ENCODE data around the gene EPB42.
A peak's percentile ranks its signal among the peaks of the same experiment; 100 is the strongest.
"Not testable (repeated sequence)": the region's sequence is repeated elsewhere in the genome, so short reads cannot be mapped to it uniquely, and the experiment has no call there.

Gene EPB42

GRCh38 chr15:43212299-43212698 lies 8.5 kb downstream of the EPB42 start:
- DNase-seq (ENCODE audit: low spot score), result no peak

- DNase-seq (ENCODE audit: low spot score), result no peak
Measured at GRCh38 chr15:43211224-43211735, 9.5 kb downstream of the EPB42 start.

- DNase-seq (ENCODE audit: low spot score), result no peak
Measured at GRCh38 chr15:43210807-43211206, 10.0 kb downstream of the EPB42 start.

- no peak for DNase-seq (ENCODE audit: low spot score)
Measured at GRCh38 chr15:43210172-43210745, 10.6 kb downstream of the EPB42 start.

- DNase-seq (ENCODE audit: low spot score), result peak; percentile 64
Measured at GRCh38 chr15:43209059-43209824, 11.6 kb downstream of the EPB42 start.

GRCh38 chr15:43208052-43209002 lies 12.5 kb downstream of the EPB42 start:
- no peak for DNase-seq (ENCODE audit: low spot score)

- DNase-seq (ENCODE audit: low spot score), result no peak
Measured at GRCh38 chr15:43207024-43207423, 13.8 kb downstream of the EPB42 start.

GRCh38 chr15:43206054-43206453 lies 14.8 kb downstream of the EPB42 start:
- DNase-seq (ENCODE audit: low spot score), result peak; percentile 2

GRCh38 chr15:43204016-43204901 lies 16.6 kb downstream of the EPB42 start:
- DNase-seq (ENCODE audit: low spot score), result peak; percentile 55

- DNase-seq (ENCODE audit: low spot score), result peak; percentile 10
Measured at GRCh38 chr15:43199945-43200488, 20.8 kb downstream of the EPB42 start.

GRCh38 chr15:43198992-43199391 lies 21.8 kb downstream of the EPB42 start:
- no peak for DNase-seq (ENCODE audit: low spot score)

- not testable (repeated sequence) for DNase-seq (ENCODE audit: low spot score)
Measured at GRCh38 chr15:43198556-43198955, 22.3 kb downstream of the EPB42 start.

GRCh38 chr15:43197773-43198172 lies 23.0 kb downstream of the EPB42 start:
- not testable (repeated sequence) for DNase-seq (ENCODE audit: low spot score)

GRCh38 chr15:43196760-43197548 lies 23.9 kb downstream of the EPB42 start:
- DNase-seq (ENCODE audit: low spot score), result no peak

- no peak for DNase-seq (ENCODE audit: low spot score)
Measured at GRCh38 chr15:43194795-43195194, 26.0 kb downstream of the EPB42 start.

- DNase-seq (ENCODE audit: low spot score), result no peak
Measured at GRCh38 chr15:43193710-43194109, 27.1 kb downstream of the EPB42 start.

GRCh38 chr15:43190178-43190577 lies 30.6 kb downstream of the EPB42 start:
- no peak for DNase-seq (ENCODE audit: low spot score)

- no peak for DNase-seq (ENCODE audit: low spot score)
Measured at GRCh38 chr15:43189296-43189695, 31.5 kb downstream of the EPB42 start.

GRCh38 chr15:43187544-43188155 lies 33.2 kb downstream of the EPB42 start:
- DNase-seq (ENCODE audit: low spot score), result no peak

- DNase-seq (ENCODE audit: low spot score), result no peak
Measured at GRCh38 chr15:43186003-43186353, 34.8 kb downstream of the EPB42 start.
